ENCODE results near the gene BRCA1.
"Not testable (repeated sequence)": the region's sequence is repeated elsewhere in the genome, so short reads cannot be mapped to it uniquely, and the experiment has no call there.

BRCA1 gene

GRCh38 chr17:43070257-43070656, 54.9 kb downstream of the BRCA1 start:
- Mint-ChIP-seq H3K4me1 (peaks cover 6% of the 10 kb centered on the region), H3K4me3 (no peak overlapping the region), H3K27me3 (ENCODE audit: low read depth, poor library complexity) (no peaks in the 10 kb centered on the region), H3K36me3 (ENCODE audit: low read depth) (peaks cover 42% of the 10 kb centered on the region), H3K27ac (no peak overlapping the region), H3K9me3 (no peaks in the 10 kb centered on the region)
- TF ChIP-seq CTCF (IDR thresholded peaks at IDR 0.05) = no peak
- DNase-seq = no peak

GRCh38 chr17:43069368-43069898, 55.7 kb downstream of the BRCA1 start:
- Mint-ChIP-seq H3K4me3 (no peak overlapping the region), H3K4me1 (peaks cover 6% of the 10 kb centered on the region), H3K27me3 (ENCODE audit: low read depth, poor library complexity) (no peaks in the 10 kb centered on the region), H3K9me3 (no peaks in the 10 kb centered on the region), H3K36me3 (ENCODE audit: low read depth) (peaks cover 41% of the 10 kb centered on the region), H3K27ac (peak overlapping the region; percentile 73)
- no peak for DNase-seq
- no peak for TF ChIP-seq CTCF (IDR thresholded peaks at IDR 0.05)

- no peak for DNase-seq
- Mint-ChIP-seq H3K27ac (peak overlapping the region; percentile 73), H3K9me3 (no peaks in the 10 kb centered on the region), H3K36me3 (ENCODE audit: low read depth) (peaks cover 36% of the 10 kb centered on the region), H3K4me3 (no peak overlapping the region), H3K27me3 (ENCODE audit: low read depth, poor library complexity) (no peaks in the 10 kb centered on the region), H3K4me1 (peaks cover 6% of the 10 kb centered on the region)
- no peak for TF ChIP-seq CTCF (IDR thresholded peaks at IDR 0.05)
These were observed 56.4 kb downstream of the BRCA1 start for GRCh38 chr17:43068570-43069367.

- TF ChIP-seq CTCF (IDR thresholded peaks at IDR 0.05) = no peak
- H3K36me3 Mint-ChIP-seq (ENCODE audit: low read depth) = peaks cover 28% of the 10 kb centered on the region
- no peaks in the 10 kb centered on the region for H3K27me3 Mint-ChIP-seq (ENCODE audit: low read depth, poor library complexity)
These were observed 62.1 kb downstream of the BRCA1 start for GRCh38 chr17:43062984-43063638.

GRCh38 chr17:43056051-43056450, 69.1 kb downstream of the BRCA1 start:
- Mint-ChIP-seq H3K36me3 (ENCODE audit: low read depth) (peaks cover 49% of the 10 kb centered on the region), H3K4me3 (no peak overlapping the region), H3K27ac (peak overlapping the region; percentile 32), H3K27me3 (ENCODE audit: low read depth, poor library complexity) (peaks cover 3% of the 10 kb centered on the region), H3K9me3 (no peaks in the 10 kb centered on the region), H3K4me1 (no peaks in the 10 kb centered on the region)
- DNase-seq = no peak
- TF ChIP-seq CTCF (IDR thresholded peaks at IDR 0.05) = no peak

More at GRCh38 chr17:43062984-43063638, 62.1 kb downstream of the BRCA1 start:
- Mint-ChIP-seq H3K27ac (no peak overlapping the region), H3K4me3 (no peak overlapping the region), H3K4me1 (no peaks in the 10 kb centered on the region), H3K9me3 (no peaks in the 10 kb centered on the region)
- DNase-seq = no peak

GRCh38 chr17:43053008-43053407, 72.2 kb downstream of the BRCA1 start:
- H3K9me3 Mint-ChIP-seq; H3K27ac Mint-ChIP-seq; H3K4me3 Mint-ChIP-seq; H3K4me1 Mint-ChIP-seq; DNase-seq; H3K27me3 Mint-ChIP-seq (ENCODE audit: low read depth, poor library complexity): not testable (repeated sequence)
- H3K36me3 Mint-ChIP-seq (ENCODE audit: low read depth) = peaks cover 63% of the 10 kb centered on the region
